ENCODE measurements around the gene TM2D3.

- TF ChIP-seq CTCF (IDR thresholded peaks at IDR 0.05; ENCODE audit: low read length) (no peak), EZH2 (optimal IDR thresholded peaks at IDR 0.05; ENCODE audit: low read depth, low read length) (no peak)
Measured at GRCh38 chr15:101657171-101657570, 5.0 kb upstream of the TM2D3 start.
